CD4-positive, alpha-beta T cell (primary cell): ENCODE results near the gene STRN3. TPM values are rescaled to one million over a fixed set of nuclear protein-coding genes. Genes with fewer than 3 reads are reported as not detected.

ENCODE experiments used
- ATAC-seq: fragments of 200-7000 bp; cut with Tn5 transposase; one replicate; pipeline ENCODE4 v1.10.0; 2022; ENCODE audit warnings: mild to moderate bottlenecking; ENCODE audit not compliant: poor library complexity
- CTCF ChIA-PET: fragments of 350-600 bp; sonication (Branson Sonifier 250); formaldehyde crosslinking; loops from one replicate; lab custom pipeline; 2021; ENCODE audit warnings: antibody characterized with exemption, inconsistent platforms; lab: Charles Lee
- POLR2A ChIA-PET: fragments of 350-600 bp; sonication (Branson Sonifier 250); formaldehyde crosslinking; loops from one replicate; lab custom pipeline; 2021; ENCODE audit warnings: antibody characterized with exemption, inconsistent platforms; lab: Charles Lee
- DNase-seq, 14 experiments: peaks; one replicate each; pipeline ENCODE4 v3.0.0-alpha.2; 2013 to 2020; ENCODE audit warnings: mixed read lengths in 2 of 14
- H3K27ac ChIP-seq, 2 donors: one replicate each; pipeline versions ENCODE4 v1.5.1 to v1.7.0; 2013; ENCODE audit warnings: low read length in 2 of 2, low read depth in 1 of 2, mild to moderate bottlenecking in 1 of 2
- H3K27me3 ChIP-seq, 2 experiments: 1 replicate in 1 of 2; 2 replicates in 1 of 2; pipeline versions ENCODE4 v1.6.1 to v1.7.0; 2013; ENCODE audit warnings: low read length in 2 of 2, control low read depth in 1 of 2, mild to moderate bottlenecking in 1 of 2, moderate library complexity in 1 of 2; ENCODE audit not compliant: insufficient read depth in 2 of 2, control insufficient read depth in 1 of 2
- H3K36me3 ChIP-seq: one replicate; pipeline ENCODE4 v1.6.1; 2013; ENCODE audit warnings: low read length, control low read depth; ENCODE audit not compliant: insufficient read depth
- H3K4me1 ChIP-seq: one replicate; pipeline ENCODE4 v1.6.1; 2013; ENCODE audit warnings: low read length, control low read depth; ENCODE audit not compliant: insufficient read depth
- H3K4me3 ChIP-seq: one replicate; pipeline ENCODE4 v1.5.1; 2013; ENCODE audit warnings: mild to moderate bottlenecking, low read length, moderate library complexity
- H3K9me3 ChIP-seq, 2 experiments: 1 replicate in 1 of 2; 2 replicates in 1 of 2; pipeline versions ENCODE4 v1.6.1 to v1.7.0; 2013; ENCODE audit warnings: low read length in 2 of 2, mild to moderate bottlenecking in 2 of 2, control low read depth in 1 of 2, moderate library complexity in 1 of 2; ENCODE audit not compliant: control insufficient read depth in 1 of 2, insufficient read depth in 1 of 2
- H3K27ac Mint-ChIP-seq: one replicate; pipeline ENCODE4 v1.8.0; 2020; ENCODE audit warnings: mixed read lengths
- H3K27me3 Mint-ChIP-seq: one replicate; pipeline ENCODE4 v1.8.0; 2021; ENCODE audit warnings: mixed read lengths
- H3K36me3 Mint-ChIP-seq: one replicate; pipeline ENCODE4 v1.8.0; 2021; ENCODE audit warnings: low read depth, mixed read lengths
- H3K4me1 Mint-ChIP-seq: one replicate; pipeline ENCODE4 v1.8.0; 2021; ENCODE audit warnings: low read depth, mixed read lengths
- H3K4me3 Mint-ChIP-seq: one replicate; pipeline ENCODE4 v1.8.0; 2020; ENCODE audit warnings: mild to moderate bottlenecking, mixed read lengths
- H3K9me3 Mint-ChIP-seq: one replicate; pipeline ENCODE4 v1.8.0; 2020; ENCODE audit warnings: mixed read lengths
- CTCF ChIP-seq: fragments of 200-600 bp; IDR thresholded peaks from one replicate; pipeline ENCODE4 v1.8.0; 2022; ENCODE audit warnings: antibody characterized with exemption, mild to moderate bottlenecking
- intact Hi-C, 2 experiments: fragments of 100-400 bp; cut with DNase I in 1 of 2; cut with micrococcal nuclease in 1 of 2; formaldehyde crosslinking; loops; one replicate each; pipeline versions ENCODE4 v1.15.1 to v1.9.0; 2023 to 2025; cut with DNase I, micrococcal nuclease
- total RNA-seq, 174 experiments: library from RNA in 2 of 174; stranded (reverse) in 2 of 174; gene quantifications; one replicate each; pipeline ENCODE4 v1.2.3 and lab custom pipeline; 2021 to 2026

The STRN3 gene
- total RNA-seq, 2 experiments from 2014 or later = 15.1 to 16.9 TPM

GRCh38 chr14:31060253-31060875 is 34.2 kb upstream of the STRN3 start:
- H3K36me3 Mint-ChIP-seq = peaks cover 5% of the 10 kb centered on the region
- no peaks in the 10 kb centered on the region for H3K27me3 Mint-ChIP-seq
- intact Hi-C loops = no loop called here
- no peak overlapping the region for H3K4me3 Mint-ChIP-seq
- Histone ChIP-seq H3K27ac (no peak overlapping the region), H3K4me3 (no peak overlapping the region), H3K27me3 (no peaks in the 10 kb centered on the region), H3K4me1 (no peaks in the 10 kb centered on the region), H3K9me3 (no peaks in the 10 kb centered on the region), H3K36me3 (no peaks in the 10 kb centered on the region)
- DNase-seq (no peak), ATAC-seq (no peak)
- ChIA-PET POLR2A (interaction anchor here (0.6 kb wide), 1 partner anchor 28 kb away, joined by 3 read pairs; no protein-coding TSS in a partner anchor), CTCF (no interaction called here)
- H3K9me3 Mint-ChIP-seq = no peaks in the 10 kb centered on the region
- peaks cover 17% of the 10 kb centered on the region for H3K4me1 Mint-ChIP-seq
- TF ChIP-seq CTCF = no peak
- H3K27ac Mint-ChIP-seq = no peak overlapping the region

- Histone ChIP-seq H3K4me1 (no peaks in the 10 kb centered on the region), H3K36me3 (no peaks in the 10 kb centered on the region), H3K27ac (no peak overlapping the region), H3K27me3 (no peaks in the 10 kb centered on the region), H3K9me3 (no peaks in the 10 kb centered on the region), H3K4me3 (no peak overlapping the region)
- ChIA-PET POLR2A (interaction anchor here (0.6 kb wide), 1 partner anchor 27 kb away, joined by 3 read pairs; no protein-coding TSS in a partner anchor), CTCF (no interaction called here)
- Mint-ChIP-seq H3K27ac (no peak overlapping the region), H3K27me3 (no peaks in the 10 kb centered on the region), H3K36me3 (no peaks in the 10 kb centered on the region), H3K9me3 (no peaks in the 10 kb centered on the region), H3K4me3 (no peak overlapping the region), H3K4me1 (peaks cover 17% of the 10 kb centered on the region)
- DNase-seq (no peak), ATAC-seq (no peak)
- intact Hi-C loops = no loop called here
- TF ChIP-seq CTCF = no peak
Observed at GRCh38 chr14:31059152-31059924, 33.2 kb upstream of the STRN3 start.

- Histone ChIP-seq H3K27ac (no peak overlapping the region), H3K4me3 (no peak overlapping the region), H3K27me3 (no peaks in the 10 kb centered on the region), H3K36me3 (no peaks in the 10 kb centered on the region), H3K4me1 (no peaks in the 10 kb centered on the region), H3K9me3 (no peaks in the 10 kb centered on the region)
- H3K27me3 Mint-ChIP-seq = no peaks in the 10 kb centered on the region
- H3K4me3 Mint-ChIP-seq = no peak overlapping the region
- H3K27ac Mint-ChIP-seq = no peak overlapping the region
- peaks cover 17% of the 10 kb centered on the region for H3K4me1 Mint-ChIP-seq
- no peaks in the 10 kb centered on the region for H3K36me3 Mint-ChIP-seq
- ChIA-PET CTCF (interaction anchor here (0.6 to 1.2 kb wide), 3 partner anchors 8 to 101 kb away, joined by 3 to 4 read pairs (median 3); no protein-coding TSS in a partner anchor), POLR2A (no interaction called here)
- intact Hi-C loops = no loop called here
- no peak for TF ChIP-seq CTCF
- no peak for ATAC-seq
- no peaks in the 10 kb centered on the region for H3K9me3 Mint-ChIP-seq
- no peak for DNase-seq
Observed at GRCh38 chr14:31057701-31058364, 31.7 kb upstream of the STRN3 start.
